ENCODE data around the gene KCNIP3. TPM values are rescaled to one million over a fixed set of nuclear protein-coding genes. Genes with fewer than 3 reads are reported as not detected.

Gene KCNIP3
- total RNA-seq, 1 donor from 2014 or later: 7.2 TPM

DNA sequence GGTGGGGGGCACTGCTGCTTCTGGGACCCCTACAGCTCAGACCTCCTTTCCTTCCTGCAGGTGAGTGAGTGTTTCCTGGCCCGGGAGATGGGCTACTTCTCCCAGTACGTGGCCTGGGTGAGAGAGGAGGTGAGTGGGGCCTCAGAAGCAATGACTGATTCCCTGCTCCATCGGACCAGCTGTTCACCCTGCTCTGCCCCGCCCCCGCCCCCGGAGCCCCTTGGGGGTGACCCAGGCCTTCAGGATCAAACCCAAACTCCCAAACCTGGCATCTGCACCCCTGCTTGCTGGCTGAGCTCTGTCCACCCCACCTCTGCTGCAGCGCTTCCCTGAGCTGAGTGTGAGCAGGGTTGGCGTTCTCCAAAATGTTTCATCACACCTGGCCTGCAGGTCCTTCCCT is 9.8 kb upstream of the KCNIP3 start:
- Histone ChIP-seq H3K36me3 (ENCODE audit: control insufficient read depth, insufficient read depth, low read length) (no peaks in the 10 kb centered on the region), H3K27me3 (ENCODE audit: control insufficient read depth, insufficient read depth, low read length) (no peaks in the 10 kb centered on the region), H3K4me3 (ENCODE audit: low read depth, low read length) (no peak overlapping the region)
- no peak for DNase-seq (ENCODE audit: low read depth)
- TF ChIP-seq, protein P1, sequence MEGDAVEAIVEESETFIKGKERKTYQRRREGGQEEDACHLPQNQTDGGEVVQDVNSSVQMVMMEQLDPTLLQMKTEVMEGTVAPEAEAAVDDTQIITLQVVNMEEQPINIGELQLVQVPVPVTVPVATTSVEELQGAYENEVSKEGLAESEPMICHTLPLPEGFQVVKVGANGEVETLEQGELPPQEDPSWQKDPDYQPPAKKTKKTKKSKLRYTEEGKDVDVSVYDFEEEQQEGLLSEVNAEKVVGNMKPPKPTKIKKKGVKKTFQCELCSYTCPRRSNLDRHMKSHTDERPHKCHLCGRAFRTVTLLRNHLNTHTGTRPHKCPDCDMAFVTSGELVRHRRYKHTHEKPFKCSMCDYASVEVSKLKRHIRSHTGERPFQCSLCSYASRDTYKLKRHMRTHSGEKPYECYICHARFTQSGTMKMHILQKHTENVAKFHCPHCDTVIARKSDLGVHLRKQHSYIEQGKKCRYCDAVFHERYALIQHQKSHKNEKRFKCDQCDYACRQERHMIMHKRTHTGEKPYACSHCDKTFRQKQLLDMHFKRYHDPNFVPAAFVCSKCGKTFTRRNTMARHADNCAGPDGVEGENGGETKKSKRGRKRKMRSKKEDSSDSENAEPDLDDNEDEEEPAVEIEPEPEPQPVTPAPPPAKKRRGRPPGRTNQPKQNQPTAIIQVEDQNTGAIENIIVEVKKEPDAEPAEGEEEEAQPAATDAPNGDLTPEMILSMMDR (IDR thresholded peaks at IDR 0.05; ENCODE audit: insufficient read depth, low read length, poor library complexity, severe bottlenecking): no peak

DNA sequence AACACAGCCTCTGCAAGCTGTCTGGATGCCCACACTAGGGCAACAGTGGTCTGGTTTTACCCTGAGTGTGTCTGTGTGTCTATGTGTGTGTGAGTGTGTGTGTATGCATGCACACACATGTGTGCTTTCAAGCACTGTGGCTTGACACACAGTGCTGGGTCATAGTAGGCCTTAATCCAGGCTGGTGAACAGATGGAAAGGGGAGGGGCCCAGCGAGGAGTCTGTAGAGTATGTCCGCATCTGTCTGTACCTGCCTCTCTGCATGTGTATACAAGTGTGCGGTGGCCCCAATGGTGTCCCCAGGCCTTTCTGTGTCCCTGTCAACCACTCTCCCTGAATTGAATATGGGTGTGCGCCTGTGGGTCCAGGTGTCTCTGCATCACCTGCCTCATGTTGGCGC is 9.3 kb upstream of the KCNIP3 start:
- TF ChIP-seq, protein P1 (IDR thresholded peaks at IDR 0.05; ENCODE audit: insufficient read depth, low read length, poor library complexity, severe bottlenecking): no peak
- H3K36me3 ChIP-seq (ENCODE audit: control insufficient read depth, insufficient read depth, low read length): no peaks in the 10 kb centered on the region
- no peak overlapping the region for H3K4me3 ChIP-seq (ENCODE audit: low read depth, low read length)
- DNase-seq (ENCODE audit: low read depth): no peak
- H3K27me3 ChIP-seq (ENCODE audit: control insufficient read depth, insufficient read depth, low read length): no peaks in the 10 kb centered on the region

DNA sequence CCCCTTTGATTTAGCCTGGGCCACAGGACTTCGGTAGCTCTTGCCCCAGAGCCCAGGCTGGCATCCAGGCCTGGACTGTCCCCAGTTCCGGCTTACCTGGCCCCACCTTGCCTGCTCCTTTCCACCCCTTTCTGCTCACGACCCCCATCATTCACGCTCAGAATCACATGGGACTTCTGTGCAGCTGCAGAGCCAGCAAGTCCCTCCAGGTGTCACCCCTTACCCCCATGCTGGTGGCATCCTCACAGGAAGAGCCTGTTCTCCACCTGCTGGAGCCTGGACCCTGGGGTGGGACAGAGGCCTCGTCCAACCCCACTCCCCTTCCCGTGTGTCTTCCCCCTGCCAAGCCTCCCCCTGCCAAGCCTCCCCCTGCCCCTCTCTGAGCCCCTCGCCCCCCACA is 7.9 kb upstream of the KCNIP3 start:
- TF ChIP-seq, protein P1 (IDR thresholded peaks at IDR 0.05; ENCODE audit: insufficient read depth, low read length, poor library complexity, severe bottlenecking): no peak
- H3K4me3 ChIP-seq (ENCODE audit: low read depth, low read length): no peak overlapping the region
- DNase-seq (ENCODE audit: low read depth): no peak
- no peaks in the 10 kb centered on the region for H3K36me3 ChIP-seq (ENCODE audit: control insufficient read depth, insufficient read depth, low read length)
- H3K27me3 ChIP-seq (ENCODE audit: control insufficient read depth, insufficient read depth, low read length): no peaks in the 10 kb centered on the region

DNA sequence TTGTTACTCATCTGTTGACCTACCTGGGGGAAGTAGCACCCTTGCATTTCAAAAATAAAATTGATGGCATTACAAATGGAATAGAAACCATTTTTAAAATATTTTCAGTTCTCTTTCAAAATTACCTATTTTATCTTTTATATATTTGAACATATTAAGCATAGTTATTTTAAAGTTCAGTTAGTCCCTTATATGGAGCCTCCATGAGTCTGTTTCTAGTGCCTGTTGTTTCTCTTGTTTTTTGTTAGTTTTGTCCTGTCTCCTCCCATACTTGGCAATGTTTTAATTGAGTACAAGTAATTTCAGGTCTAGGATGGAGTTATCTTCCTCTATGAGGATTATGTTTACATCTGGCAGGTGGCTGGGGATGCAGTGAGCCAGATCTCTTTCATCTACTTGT is 5.9 kb upstream of the KCNIP3 start:
- TF ChIP-seq, protein P1 (IDR thresholded peaks at IDR 0.05; ENCODE audit: insufficient read depth, low read length, poor library complexity, severe bottlenecking): no peak
- Histone ChIP-seq H3K27me3 (ENCODE audit: control insufficient read depth, insufficient read depth, low read length) (peaks cover 1% of the 10 kb centered on the region), H3K36me3 (ENCODE audit: control insufficient read depth, insufficient read depth, low read length) (no peaks in the 10 kb centered on the region), H3K4me3 (ENCODE audit: low read depth, low read length) (no peak overlapping the region)
- DNase-seq (ENCODE audit: low read depth): no peak

DNA sequence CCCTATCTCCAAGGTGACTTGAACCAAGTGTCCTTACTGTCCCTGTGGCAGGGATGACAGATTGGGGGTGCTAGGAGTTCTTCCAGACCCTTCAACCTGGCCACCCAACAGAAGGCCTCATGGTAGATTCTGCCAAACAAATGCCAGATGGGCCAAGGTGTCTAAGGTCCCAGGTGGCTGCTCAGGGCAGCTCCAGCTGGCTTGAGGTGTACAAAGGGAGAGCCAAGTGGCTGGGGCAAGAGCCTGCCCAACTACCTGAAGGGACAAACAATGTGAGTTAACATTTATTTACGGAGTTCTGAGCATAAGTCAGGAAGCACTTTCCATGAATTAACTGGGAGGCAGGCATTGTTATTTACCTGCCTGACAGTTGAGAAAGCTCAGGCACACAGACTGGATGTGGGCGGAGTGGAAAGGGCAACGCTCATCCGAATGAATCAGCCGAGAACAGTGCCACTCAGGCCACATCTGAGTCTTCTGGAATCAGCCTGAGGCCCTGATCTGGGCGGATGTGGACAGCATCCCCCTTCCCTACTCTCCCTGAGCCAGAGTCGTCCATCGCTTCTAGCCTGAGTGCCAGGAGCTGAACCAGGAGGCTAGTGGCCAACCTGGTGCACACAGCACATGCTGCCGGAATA is 4.4 kb upstream of the KCNIP3 start:
- TF ChIP-seq, protein P1 (IDR thresholded peaks at IDR 0.05; ENCODE audit: insufficient read depth, low read length, poor library complexity, severe bottlenecking): no peak
- peaks cover 12% of the 10 kb centered on the region for H3K27me3 ChIP-seq (ENCODE audit: control insufficient read depth, insufficient read depth, low read length)
- H3K36me3 ChIP-seq (ENCODE audit: control insufficient read depth, insufficient read depth, low read length): no peaks in the 10 kb centered on the region
- no peak for DNase-seq (ENCODE audit: low read depth)
- no peak overlapping the region for H3K4me3 ChIP-seq (ENCODE audit: low read depth, low read length)

All from kidney epithelial cell (primary cell).